Stimulated activated naive CD4-positive, alpha-beta T cell treated with Interleukin-2 at 50 U/mL for 16 hours (primary cell): ENCODE results near the gene NTMT1.
"Not testable (repeated sequence)": the region's sequence is repeated elsewhere in the genome, so short reads cannot be mapped to it uniquely, and the experiment has no call there.

ENCODE experiments used
- DNase-seq: peaks from one replicate; lab custom pipeline; 2025; lab: John Stamatoyannopoulos, UW

The NTMT1 gene

DNA sequence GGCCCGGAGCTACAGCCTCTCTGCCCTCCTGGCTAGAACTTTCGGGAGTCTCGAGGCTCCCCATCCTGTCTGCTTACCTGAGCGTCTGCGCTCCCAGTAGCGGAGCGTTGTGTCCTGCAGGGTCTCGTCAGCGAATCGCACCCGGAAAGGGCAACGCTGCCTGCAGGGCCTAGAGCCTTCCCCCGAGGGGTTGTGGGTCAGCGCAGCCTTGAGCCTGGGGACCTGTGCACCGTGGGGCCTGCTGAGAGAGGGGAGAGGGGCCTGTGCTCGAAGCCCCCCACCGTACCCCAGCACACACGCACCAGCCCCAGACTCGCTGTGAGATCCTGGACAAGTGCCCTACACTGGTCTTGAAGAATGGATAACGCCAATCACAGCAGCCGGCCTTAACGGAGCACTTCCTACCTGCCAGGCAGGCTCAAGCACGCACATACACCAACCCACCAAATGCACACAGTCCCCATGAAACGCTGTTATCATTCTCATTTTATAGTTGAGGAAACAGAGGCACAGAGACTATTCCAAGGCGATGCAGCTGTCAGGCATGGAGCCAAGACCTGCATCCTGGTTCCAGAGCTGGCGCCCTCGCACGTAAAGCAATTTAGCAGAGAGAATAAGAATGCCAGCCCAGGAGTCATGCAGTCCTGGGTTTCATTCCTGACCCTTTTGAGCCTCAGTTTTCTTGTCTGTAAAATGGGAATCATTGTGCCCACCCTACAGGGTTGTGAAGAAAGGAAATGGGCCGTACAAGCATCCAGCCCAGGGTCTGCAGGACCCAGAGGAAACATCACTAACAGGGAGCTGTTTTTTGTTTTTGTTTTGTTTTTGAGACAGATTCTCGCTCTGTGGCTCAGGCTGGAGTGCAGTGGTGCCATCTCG, 10.3 kb upstream of the NTMT1 start:
- no peak for DNase-seq

DNA sequence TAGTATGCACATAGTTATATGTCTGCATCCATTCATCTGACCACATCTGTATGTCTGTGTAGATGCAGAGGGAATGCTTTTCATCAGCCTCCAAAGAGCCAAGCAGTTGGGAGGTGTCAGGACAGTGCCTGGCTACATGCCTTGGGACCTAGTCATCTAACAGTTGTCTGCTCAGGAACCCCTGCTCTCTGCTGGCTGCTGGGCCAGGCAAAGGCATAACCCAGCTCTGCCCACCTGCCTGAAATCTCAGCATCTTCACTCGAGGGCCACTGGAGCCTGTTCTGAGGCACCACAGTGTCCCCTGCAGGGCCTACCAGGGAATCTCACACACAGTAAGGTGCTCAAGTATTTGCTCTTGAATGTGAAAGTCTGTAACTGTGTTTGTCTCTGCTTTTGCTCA, 8.8 kb upstream of the NTMT1 start:
- no peak for DNase-seq

DNA sequence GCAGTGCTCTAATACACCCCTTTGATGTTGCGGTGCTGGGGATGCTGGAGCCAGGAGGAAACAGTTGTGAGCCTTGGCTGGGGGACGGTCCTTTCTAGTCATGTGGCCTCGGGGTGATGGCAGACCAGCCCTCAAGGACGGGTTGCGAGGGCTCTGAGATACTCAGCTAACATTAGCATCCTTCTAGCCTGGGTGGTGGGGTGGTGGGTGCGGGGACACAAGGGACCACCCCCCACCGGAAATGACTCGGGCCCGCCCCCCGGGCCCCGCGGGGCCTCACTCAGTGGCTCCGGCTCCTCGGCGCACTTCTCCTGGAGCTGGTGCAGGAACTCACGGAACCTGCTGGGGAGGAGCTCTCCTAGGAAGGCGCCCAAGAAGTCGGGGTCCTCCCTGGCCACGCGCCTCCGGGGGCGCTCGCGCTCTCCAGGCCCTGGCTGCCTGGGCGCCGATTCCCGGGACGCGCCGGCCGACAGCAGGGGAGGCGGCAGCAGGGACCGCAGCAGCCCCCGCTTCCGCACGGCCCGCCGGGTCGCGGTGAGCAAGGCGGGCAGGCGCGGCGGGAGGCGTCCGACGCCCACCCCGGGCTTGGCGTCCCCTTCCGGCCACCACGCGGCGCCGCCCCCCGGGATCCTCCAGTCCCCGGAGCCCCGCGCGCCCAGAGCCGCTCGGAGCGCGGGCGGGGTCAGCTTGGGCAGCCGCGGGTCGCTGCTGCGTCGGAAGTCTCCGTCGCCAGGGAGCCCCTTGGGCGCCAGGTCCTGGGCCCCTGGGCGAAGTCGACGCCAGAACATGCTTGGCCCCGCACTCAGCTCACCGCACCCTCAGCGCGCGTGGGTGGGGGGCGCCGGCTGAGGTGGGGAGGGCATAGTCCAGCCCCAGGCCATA, 5.9 kb upstream of the NTMT1 start:
- DNase-seq, result no peak

- DNase-seq, result no peak
Measured at GRCh38 chr9:129620669-129621295, 5.2 kb upstream of the NTMT1 start, which contains the start of gene C9orf50. Gene C9orf50 (minus strand): TSS chr9:129621101. CDS start chr9:129620574, 527 bp downstream.

GRCh38 chr9:129623331-129623730, 2.6 kb upstream of the NTMT1 start:
- DNase-seq, result no peak

GRCh38 chr9:129624168-129624759, 1.7 kb upstream of the NTMT1 start:
- DNase-seq, result peak; percentile 66

DNA sequence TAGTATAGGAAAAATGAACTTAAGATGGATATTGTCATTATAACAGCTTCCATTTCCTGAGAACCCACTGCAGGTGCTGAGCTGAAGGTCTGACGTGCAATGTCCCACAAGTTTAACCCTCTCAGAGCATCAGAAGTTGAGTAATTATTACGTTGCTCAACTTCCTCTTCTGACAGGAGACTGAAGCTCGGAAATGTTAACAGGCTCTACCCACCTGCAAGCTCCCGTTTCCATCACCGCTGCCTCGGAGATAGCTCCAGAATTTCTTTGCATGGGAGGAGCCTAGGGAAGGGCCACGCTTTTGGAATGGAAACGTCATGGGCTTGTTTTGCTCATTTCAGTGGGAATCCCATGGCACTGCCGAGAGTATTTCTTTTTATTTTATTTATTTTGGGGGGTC, 1.0 kb upstream of the NTMT1 start:
- no peak for DNase-seq

GRCh38 chr9:129626625-129627284, 792 bp downstream of the NTMT1 start:
- peak; percentile 35 for DNase-seq

DNA sequence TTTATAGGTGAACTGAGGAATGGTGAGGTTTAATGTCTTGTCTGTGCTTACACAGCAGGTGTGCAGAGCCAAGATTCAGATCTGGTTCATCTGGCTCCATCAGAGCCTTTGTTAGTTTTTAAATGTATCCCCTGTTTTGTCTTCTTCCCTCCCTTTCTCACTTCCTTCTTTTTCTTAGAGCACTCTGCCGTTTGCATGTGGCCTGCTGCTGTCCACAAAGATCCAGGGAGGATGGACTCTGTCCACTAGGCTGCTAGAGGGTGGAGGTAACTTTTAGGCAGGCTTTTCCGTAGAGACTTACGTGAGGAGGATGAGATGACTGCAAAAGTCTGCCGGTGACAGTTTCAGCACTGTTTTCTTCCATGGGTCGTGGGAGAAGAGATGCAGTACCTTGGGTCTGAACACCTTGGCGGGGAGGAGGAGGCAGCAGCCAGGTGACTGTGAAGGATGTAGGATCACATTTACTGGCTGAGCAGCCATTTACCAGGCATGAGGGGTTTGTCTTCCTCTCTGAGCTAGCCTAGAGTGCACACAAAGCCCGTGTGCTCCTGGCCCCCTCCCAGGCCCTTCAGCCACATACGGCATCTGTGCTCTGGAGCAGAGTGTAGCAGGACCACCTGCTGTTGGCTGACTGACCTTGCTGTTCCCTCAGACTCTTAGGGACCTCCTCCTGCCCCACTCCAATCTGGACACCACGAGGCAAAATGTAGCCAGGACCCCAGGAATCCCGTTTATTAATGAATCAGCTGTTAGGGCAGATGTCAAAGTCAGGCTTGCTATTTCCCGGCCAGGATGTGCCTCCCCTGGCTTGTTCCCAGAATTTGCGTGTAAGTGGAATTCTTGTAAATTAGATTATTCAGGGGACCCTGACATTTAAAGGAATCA, 1.8 kb downstream of the NTMT1 start:
- DNase-seq, result no peak

DNA sequence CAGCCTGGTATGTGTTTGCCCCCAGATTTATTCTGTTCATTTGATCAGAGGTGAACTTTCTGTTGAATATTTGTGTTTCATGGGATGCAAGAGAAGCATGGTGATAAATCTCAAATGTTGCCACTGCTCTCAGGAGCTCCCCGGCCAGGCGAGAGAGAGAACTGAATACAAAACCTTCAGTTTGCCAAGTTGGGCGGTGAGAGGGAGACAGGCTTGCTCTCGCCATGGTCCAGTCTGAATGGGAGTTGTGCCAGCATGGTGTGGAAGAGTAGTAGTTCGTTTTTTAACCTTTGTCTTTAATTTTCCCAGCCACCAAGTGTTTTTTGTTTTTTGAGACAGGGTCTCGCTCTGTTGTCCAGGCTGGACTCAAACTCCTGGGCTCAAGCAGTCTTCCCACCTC, 2.7 kb downstream of the NTMT1 start:
- no peak for DNase-seq

- no peak for DNase-seq
Measured at GRCh38 chr9:129629251-129629820, 3.4 kb downstream of the NTMT1 start.

DNA sequence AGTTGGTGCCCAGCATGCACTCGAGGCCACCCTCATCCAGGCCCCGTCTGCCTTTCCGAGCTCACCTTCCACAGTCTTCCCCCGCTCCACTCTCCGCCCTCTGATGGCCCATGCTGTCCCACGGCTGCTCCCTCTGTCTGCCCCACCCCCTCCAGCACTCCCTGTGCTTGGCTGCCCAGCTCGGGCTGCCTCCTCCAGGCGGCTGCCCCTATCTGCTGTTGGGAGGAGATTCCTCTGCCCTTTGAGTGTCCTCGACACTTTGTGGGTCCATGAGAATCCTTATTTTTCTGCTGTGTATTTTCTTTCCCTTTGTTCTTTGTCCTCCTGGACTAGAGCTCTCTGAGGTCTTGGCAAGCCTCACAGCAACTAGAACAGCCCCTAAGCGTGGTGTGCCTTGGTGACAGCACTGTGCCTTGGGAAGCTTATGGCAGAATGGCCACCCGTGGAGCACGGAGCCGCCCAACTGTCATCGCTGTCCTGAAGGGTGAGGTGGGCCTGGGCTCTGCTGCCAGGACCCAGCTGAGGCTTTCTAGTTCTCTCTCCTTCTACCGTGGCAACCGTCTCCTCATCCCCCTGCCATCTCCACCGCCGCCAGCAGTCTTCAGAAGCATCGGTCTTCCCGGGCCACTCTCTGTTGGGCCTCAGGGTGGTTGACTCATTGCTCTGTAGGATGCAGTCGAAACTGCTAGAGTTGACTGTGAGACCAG, 5.2 kb downstream of the NTMT1 start:
- no peak for DNase-seq

GRCh38 chr9:129631674-129632129, 5.7 kb downstream of the NTMT1 start:
- no peak for DNase-seq

GRCh38 chr9:129632460-129632859, 6.5 kb downstream of the NTMT1 start:
- no peak for DNase-seq

DNA sequence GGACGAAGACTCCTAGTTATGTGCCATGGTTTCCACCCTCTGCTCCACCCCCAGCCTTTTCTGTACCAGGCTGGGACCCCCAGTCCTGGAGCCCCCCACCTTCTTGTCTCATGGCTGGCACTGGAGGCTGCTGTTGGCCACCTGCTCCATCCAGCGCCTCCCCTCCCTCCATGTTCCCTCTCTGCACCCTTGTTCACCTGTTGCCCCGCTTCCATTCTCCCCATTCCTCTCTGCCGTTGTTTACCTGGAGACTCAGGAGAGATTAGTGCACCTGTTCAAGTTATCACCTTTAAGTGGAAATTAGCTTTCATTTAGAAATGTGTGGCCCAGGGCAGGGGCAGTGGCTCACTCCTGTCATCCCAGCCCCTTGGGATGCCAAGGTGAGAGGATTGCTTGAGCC, 7.2 kb downstream of the NTMT1 start:
- no peak for DNase-seq

- DNase-seq, result no peak
Measured at GRCh38 chr9:129633848-129634247, 7.9 kb downstream of the NTMT1 start.

- no peak for DNase-seq
Measured at GRCh38 chr9:129635099-129636065, 9.4 kb downstream of the NTMT1 start.

- not testable (repeated sequence) for DNase-seq
Measured at GRCh38 chr9:129636343-129636742, 10.4 kb downstream of the NTMT1 start.
